ENCODE data around the gene CLIC6. TPM values are rescaled to one million over a fixed set of nuclear protein-coding genes. Genes with fewer than 3 reads are reported as not detected.

The CLIC6 gene
- polyA plus RNA-seq (2013, experiment 1 of 2): 0.60 TPM
- 1.2 TPM for polyA plus RNA-seq (2013, experiment 2 of 2)

DNA sequence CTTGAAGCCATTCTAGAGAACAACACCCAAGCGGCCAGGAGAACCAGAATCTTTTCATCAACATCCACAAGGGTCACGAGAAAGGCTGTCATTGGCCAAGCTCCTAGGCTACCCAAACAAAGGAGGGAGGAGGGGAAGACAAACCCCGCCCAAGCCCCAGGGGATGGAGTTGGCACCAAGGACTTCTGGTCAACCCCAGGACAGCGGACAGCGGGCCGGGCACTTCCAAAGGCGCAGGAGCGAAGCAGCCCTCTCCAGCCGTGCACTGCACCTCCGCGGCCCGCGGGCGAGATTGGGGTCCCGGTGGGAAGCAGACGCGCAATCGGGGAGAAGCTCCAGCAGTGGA lies at the start of gene CLIC6:
TSS of gene CLIC6 (plus strand) at position 192 of the 346 bp plus-strand sequence. CDS start 395 bp downstream, outside the sequence.
- 0 out of 2 replicates have a peak, but pooled peaks cover 3% of the 10 kb centered on the region for H3K4me1 ChIP-seq (ENCODE audit: insufficient read depth, low read length)
- H3K9me3 ChIP-seq (ENCODE audit: insufficient read depth, low read depth, low read length): no peaks in the 10 kb centered on the region
- H3K9ac ChIP-seq (ENCODE audit: low read depth, low read length): peak within 1 kb of the TSS; percentile 68; the same call in 1 of the 2 replicates
- 2% methylated on average over 17 of the region's 18 CpGs for WGBS
- no peaks in the 10 kb centered on the region for H3K36me3 ChIP-seq (ENCODE audit: insufficient read depth, low read length)
- H3K27me3 ChIP-seq (ENCODE audit: insufficient read depth, low read length): peaks cover 76% of the 10 kb centered on the region
- no peak within 1 kb of the TSS for H3K27ac ChIP-seq (ENCODE audit: low read depth, low read length)
- H3K4me3 ChIP-seq (ENCODE audit: low read length): peak within 1 kb of the TSS; percentile 49

DNA sequence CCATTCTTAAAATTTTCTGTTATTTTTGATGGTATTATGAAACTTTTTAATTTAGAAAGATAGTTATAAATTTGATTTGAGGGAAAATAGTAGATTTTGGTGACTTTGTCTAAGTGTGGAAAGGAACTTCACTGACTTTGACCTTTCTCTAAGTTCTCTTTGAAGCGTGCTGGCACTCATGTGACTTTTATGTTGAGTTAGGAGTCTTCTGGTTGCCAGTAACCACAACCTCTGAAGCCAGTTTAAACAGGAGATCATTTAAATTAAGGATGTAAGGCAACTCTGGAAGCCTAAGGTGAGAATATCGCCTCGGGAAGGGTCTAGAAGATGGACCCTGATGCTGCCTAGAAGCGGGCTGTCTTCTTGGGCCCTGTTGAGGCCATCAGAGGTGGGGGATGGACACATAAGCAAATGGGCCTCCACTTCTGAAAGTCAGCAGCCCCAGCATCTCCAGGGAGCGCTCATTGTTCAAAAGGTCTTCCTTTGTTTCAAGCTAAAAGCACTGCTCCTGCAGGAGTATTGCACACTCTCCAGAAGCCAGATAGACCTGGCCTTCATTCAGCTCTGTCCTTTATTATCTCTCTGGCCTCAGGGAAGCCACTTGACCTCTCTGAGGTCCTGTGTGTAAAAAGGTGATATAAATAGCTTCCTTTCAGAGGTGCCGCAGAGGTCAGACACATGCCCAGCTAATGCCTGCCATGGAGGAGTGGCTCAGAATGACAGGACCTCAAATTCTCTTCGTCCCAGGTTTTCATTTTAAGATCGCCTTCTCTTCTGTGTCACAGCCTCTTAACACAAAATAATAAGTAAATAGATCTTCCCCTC lies 48.7 kb upstream of the CLIC6 start:
- H3K36me3 ChIP-seq (ENCODE audit: insufficient read depth, low read length): no peaks in the 10 kb centered on the region
- no peaks in the 10 kb centered on the region for H3K9me3 ChIP-seq (ENCODE audit: insufficient read depth, low read depth, low read length)
- H3K4me1 ChIP-seq (ENCODE audit: insufficient read depth, low read length): no peaks in the 10 kb centered on the region
- no peak overlapping the region for H3K4me3 ChIP-seq (ENCODE audit: low read length)
- H3K27me3 ChIP-seq (ENCODE audit: insufficient read depth, low read length): peaks cover 18% of the 10 kb centered on the region; the same call in 1 of the 2 replicates
- no peak overlapping the region for H3K27ac ChIP-seq (ENCODE audit: low read depth, low read length)
- H3K9ac ChIP-seq (ENCODE audit: low read depth, low read length): no peak overlapping the region
- WGBS: 91% methylated on average over 8 of the region's 8 CpGs

DNA sequence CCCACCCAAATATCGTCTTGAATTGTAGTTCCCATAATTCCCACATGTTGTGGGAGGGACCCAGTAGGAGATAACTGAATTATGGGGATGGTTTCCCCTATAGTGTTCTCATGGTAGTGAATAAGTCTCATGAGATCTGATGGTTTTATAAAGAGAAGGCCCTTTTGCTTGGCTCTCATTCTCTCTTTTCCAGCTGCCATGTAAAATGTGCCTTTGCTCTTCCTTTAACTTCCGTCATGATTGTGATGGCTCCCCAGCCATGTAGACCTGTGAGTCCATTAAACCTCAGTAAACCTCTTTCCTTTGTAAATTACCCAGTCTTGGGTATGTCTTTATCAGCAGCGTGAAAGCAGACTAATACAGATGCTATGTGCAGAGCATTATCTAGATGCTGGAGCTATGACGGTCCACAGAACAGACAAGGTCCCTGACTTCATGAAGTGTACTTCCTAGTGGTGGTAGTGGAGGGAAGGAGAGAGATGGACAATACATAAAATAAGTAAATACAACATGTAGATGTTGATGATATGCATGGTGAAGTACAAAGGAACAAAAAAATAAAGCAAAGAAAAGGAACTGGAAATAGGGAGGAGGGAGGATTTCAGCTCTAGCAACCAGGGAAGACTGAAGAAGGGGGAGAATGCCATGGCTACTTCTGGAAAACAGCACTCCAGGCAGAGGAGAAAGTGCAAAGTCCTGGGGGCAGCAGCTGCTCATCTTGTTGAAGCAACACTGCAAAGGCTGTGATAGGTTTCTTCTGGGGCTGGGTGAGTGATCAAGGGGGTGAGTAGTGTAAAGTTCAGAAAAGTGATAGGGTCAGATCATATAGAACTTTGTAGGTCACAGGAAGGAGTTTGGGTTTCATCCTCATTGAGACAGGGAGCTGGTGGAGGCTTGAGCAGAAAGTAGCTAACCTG lies 47.1 kb upstream of the CLIC6 start:
- no peak overlapping the region for H3K4me3 ChIP-seq (ENCODE audit: low read length)
- no peaks in the 10 kb centered on the region for H3K9me3 ChIP-seq (ENCODE audit: insufficient read depth, low read depth, low read length)
- peaks cover 5% of the 10 kb centered on the region for H3K27me3 ChIP-seq (ENCODE audit: insufficient read depth, low read length)
- H3K27ac ChIP-seq (ENCODE audit: low read depth, low read length): no peak overlapping the region
- no peaks in the 10 kb centered on the region for H3K4me1 ChIP-seq (ENCODE audit: insufficient read depth, low read length)
- H3K36me3 ChIP-seq (ENCODE audit: insufficient read depth, low read length): no peaks in the 10 kb centered on the region
- H3K9ac ChIP-seq (ENCODE audit: low read depth, low read length): no peak overlapping the region
- WGBS: 96% methylated on average over 4 of the region's 4 CpGs

DNA sequence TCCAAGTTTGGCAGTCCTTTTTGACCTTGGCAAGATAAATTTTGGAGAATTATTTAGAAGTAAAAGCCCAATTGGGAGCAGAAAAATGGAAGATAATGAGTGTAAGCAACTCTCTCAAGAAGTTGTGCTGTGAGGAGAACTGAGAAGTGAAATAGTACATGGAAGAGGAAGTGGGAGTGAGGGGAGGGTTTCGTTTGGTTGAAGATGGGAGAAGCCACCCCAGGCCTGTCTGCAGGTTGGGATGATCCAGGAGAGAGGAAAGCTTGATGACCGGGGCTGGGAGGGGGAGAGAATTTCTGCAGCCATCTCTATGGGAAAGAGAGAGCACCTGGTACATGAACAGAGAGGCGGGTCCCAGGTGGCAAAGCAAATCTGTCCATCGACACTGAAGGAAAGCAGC lies 45.3 kb upstream of the CLIC6 start:
- Histone ChIP-seq H3K27me3 (ENCODE audit: insufficient read depth, low read length) (no peaks in the 10 kb centered on the region; the same call in 1 of the 2 replicates), H3K4me3 (ENCODE audit: low read length) (no peak overlapping the region), H3K4me1 (ENCODE audit: insufficient read depth, low read length) (no peaks in the 10 kb centered on the region), H3K9ac (ENCODE audit: low read depth, low read length) (no peak overlapping the region), H3K9me3 (ENCODE audit: insufficient read depth, low read depth, low read length) (no peaks in the 10 kb centered on the region), H3K27ac (ENCODE audit: low read depth, low read length) (no peak overlapping the region), H3K36me3 (ENCODE audit: insufficient read depth, low read length) (no peaks in the 10 kb centered on the region)
- WGBS: 82% methylated on average over 4 of the region's 4 CpGs

DNA sequence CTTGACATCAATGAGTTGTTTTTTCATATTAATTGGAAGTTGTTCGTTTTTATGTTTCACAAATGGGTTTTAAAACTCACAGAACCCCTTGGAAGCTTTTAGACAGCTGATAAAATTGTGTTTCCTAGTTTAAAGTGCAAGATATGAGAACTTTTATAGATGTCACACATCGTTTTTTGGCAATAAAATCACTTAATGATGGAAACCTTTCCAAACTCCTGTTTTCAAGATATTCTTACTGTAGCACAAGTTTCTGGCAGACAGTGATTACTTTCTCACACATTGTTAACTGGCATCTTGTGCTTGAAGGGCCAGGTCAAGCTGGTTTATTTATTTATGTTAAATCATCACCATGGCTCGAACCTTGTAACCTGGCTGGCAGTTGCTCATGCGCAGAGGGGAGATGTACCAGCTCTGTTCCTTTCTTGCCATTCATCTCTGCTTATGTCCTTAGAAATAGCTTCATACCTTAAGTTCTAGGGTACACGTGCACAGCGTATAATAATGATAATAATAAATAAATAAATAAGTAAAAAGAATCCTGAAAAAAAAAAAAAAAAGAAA lies 43.7 kb upstream of the CLIC6 start:
- Histone ChIP-seq H3K4me1 (ENCODE audit: insufficient read depth, low read length) (no peaks in the 10 kb centered on the region), H3K36me3 (ENCODE audit: insufficient read depth, low read length) (no peaks in the 10 kb centered on the region), H3K27me3 (ENCODE audit: insufficient read depth, low read length) (no peaks in the 10 kb centered on the region; the same call in 1 of the 2 replicates), H3K4me3 (ENCODE audit: low read length) (no peak overlapping the region), H3K27ac (ENCODE audit: low read depth, low read length) (no peak overlapping the region), H3K9me3 (ENCODE audit: insufficient read depth, low read depth, low read length) (no peaks in the 10 kb centered on the region), H3K9ac (ENCODE audit: low read depth, low read length) (no peak overlapping the region)
- 85% methylated on average over 4 of the region's 6 CpGs for WGBS

DNA sequence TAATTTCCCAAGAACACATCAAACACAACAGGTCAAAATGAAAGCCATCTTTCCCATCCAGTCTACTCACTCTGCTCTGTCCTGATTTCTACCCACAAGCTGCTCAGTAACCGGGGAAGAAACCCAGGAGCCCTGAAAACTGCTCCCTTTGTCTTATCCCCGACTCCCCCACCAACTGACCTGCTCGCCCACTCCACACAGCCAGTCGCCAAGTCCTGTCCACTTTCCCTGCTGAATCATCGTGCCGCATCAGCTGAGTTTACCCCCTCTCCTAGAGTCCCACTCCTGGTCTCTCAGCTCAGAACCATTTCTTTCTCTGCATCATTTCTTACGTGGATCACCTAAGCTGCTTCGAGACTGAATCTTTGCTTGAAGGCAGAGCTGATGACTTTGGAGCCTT lies 42.7 kb upstream of the CLIC6 start:
- Histone ChIP-seq H3K36me3 (ENCODE audit: insufficient read depth, low read length) (no peaks in the 10 kb centered on the region), H3K4me1 (ENCODE audit: insufficient read depth, low read length) (no peaks in the 10 kb centered on the region), H3K27ac (ENCODE audit: low read depth, low read length) (no peak overlapping the region), H3K9ac (ENCODE audit: low read depth, low read length) (no peak overlapping the region), H3K4me3 (ENCODE audit: low read length) (no peak overlapping the region), H3K27me3 (ENCODE audit: insufficient read depth, low read length) (no peaks in the 10 kb centered on the region; the same call in 1 of the 2 replicates), H3K9me3 (ENCODE audit: insufficient read depth, low read depth, low read length) (no peaks in the 10 kb centered on the region)
- 92% methylated on average over 8 of the region's 8 CpGs for WGBS

DNA sequence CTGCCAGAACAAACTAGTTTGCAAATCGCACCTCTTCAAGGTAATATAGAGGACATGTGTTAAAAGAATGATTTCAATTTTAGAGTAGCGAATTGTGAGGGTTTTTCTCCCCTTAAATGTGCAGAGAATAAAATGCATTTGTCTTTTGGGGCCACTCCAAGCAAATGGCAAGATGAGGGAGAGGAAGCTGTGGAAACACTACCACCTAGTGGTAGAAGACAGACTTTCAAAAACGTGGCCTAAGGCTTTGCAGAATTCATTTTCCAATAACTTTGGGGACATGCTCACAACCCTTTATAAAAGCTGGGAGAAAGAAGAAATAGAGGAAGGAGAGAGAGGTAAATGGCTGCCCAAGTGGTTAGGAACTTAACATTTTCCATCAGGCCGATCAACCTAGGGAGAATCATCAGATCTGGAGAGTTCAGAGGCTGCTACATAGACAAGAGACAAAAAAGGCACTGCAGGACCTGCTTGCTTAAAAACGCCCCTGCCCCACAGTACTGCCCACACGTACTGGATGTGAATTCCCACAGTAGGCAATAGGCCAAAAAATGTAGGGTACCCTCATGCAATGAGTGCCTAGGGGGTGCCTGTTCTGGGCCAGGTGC lies 38.2 kb upstream of the CLIC6 start:
- WGBS: 21% methylated on average over 6 of the region's 6 CpGs
- H3K4me1 ChIP-seq (ENCODE audit: insufficient read depth, low read length): no peaks in the 10 kb centered on the region
- H3K27ac ChIP-seq (ENCODE audit: low read depth, low read length): no peak overlapping the region
- H3K9me3 ChIP-seq (ENCODE audit: insufficient read depth, low read depth, low read length): no peaks in the 10 kb centered on the region
- H3K36me3 ChIP-seq (ENCODE audit: insufficient read depth, low read length): no peaks in the 10 kb centered on the region
- no peaks in the 10 kb centered on the region; the same call in 1 of the 2 replicates for H3K27me3 ChIP-seq (ENCODE audit: insufficient read depth, low read length)
- H3K4me3 ChIP-seq (ENCODE audit: low read length): no peak overlapping the region
- no peak overlapping the region for H3K9ac ChIP-seq (ENCODE audit: low read depth, low read length)

DNA sequence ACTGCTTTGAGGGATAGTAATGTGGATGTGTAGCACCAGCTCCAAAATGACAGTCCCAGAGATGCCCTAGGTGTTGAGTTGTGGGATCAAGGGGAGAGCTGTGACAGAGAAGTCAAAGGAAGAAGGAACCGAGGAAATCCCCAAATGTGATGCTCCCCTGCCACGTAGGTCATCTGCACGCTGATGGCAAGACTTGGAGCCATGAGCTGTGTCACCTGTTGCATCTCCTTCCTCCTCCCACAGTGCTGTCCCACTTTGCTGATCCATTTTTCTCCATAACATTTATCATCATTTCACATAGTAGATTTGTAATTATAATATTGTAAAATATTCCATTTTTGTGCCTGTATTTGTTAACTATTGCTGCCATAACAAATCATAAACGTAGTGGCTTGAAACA lies 36.3 kb upstream of the CLIC6 start:
- H3K27me3 ChIP-seq (ENCODE audit: insufficient read depth, low read length): no peaks in the 10 kb centered on the region
- H3K9me3 ChIP-seq (ENCODE audit: insufficient read depth, low read depth, low read length): no peaks in the 10 kb centered on the region
- H3K27ac ChIP-seq (ENCODE audit: low read depth, low read length): no peak overlapping the region
- no peak overlapping the region for H3K4me3 ChIP-seq (ENCODE audit: low read length)
- H3K9ac ChIP-seq (ENCODE audit: low read depth, low read length): no peak overlapping the region
- H3K4me1 ChIP-seq (ENCODE audit: insufficient read depth, low read length): no peaks in the 10 kb centered on the region
- H3K36me3 ChIP-seq (ENCODE audit: insufficient read depth, low read length): no peaks in the 10 kb centered on the region
- WGBS: 84% methylated on average over 4 of the region's 4 CpGs

DNA sequence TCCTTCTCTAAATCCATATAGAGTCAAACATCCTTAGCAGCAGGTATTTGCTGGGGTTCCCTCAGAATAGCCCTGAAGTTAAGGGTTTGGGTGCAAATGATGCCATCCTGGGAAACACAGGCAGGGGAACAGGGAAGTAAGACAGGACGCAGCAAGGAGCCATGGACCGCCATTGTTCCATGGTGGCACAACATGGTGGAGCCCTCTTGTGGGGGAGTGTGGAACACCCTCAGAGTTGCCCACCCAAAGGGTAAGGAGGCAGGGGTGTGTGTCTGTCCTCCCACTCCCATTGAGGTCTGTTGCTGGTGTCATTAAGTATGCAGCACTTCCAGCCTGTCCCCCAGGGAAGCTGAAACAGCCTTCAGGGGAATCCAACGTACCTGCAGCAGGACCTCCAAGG lies 33.5 kb upstream of the CLIC6 start:
- Histone ChIP-seq H3K9me3 (ENCODE audit: insufficient read depth, low read depth, low read length) (no peaks in the 10 kb centered on the region), H3K9ac (ENCODE audit: low read depth, low read length) (no peak overlapping the region), H3K27me3 (ENCODE audit: insufficient read depth, low read length) (no peaks in the 10 kb centered on the region), H3K27ac (ENCODE audit: low read depth, low read length) (no peak overlapping the region), H3K36me3 (ENCODE audit: insufficient read depth, low read length) (no peaks in the 10 kb centered on the region), H3K4me1 (ENCODE audit: insufficient read depth, low read length) (no peaks in the 10 kb centered on the region), H3K4me3 (ENCODE audit: low read length) (no peak overlapping the region)
- whole genome bisulfite sequencing: 83% methylated on average over 3 of the region's 3 CpGs

DNA sequence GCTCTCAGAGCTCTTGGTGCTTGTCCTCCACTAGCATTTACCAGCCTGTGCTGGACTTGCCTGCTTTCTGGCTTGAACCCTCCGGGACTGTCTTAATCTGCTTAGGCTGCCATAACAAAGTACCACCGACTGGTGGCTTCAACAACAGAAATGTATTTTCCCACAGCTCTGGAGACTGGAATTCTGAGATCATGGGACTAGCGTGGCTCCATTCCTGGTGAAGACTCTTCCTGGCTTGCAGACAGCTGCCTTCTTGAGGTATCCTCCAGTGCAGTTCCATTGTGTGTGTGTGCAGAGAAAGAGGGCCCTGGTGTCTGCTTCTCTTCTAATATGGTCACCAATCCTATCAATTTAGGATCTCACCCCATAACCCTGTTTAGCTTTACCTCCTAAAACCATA lies 31.8 kb upstream of the CLIC6 start:
- 90% methylated on average over 3 of the region's 3 CpGs for WGBS
- Histone ChIP-seq H3K27me3 (ENCODE audit: insufficient read depth, low read length) (no peaks in the 10 kb centered on the region), H3K36me3 (ENCODE audit: insufficient read depth, low read length) (no peaks in the 10 kb centered on the region), H3K9me3 (ENCODE audit: insufficient read depth, low read depth, low read length) (no peaks in the 10 kb centered on the region), H3K4me3 (ENCODE audit: low read length) (no peak overlapping the region), H3K4me1 (ENCODE audit: insufficient read depth, low read length) (no peaks in the 10 kb centered on the region), H3K27ac (ENCODE audit: low read depth, low read length) (no peak overlapping the region), H3K9ac (ENCODE audit: low read depth, low read length) (no peak overlapping the region)

Measured in HUES64 (cell line).